Stimulated activated CD8-positive, alpha-beta memory T cell treated with anti-CD3 and anti-CD28 coated beads, Interleukin-7, amount 100 ng/mL, for 4 hours (primary cell): ENCODE data around the gene NADK.

Experiments used
- DNase-seq, 2 donors: peaks; one replicate each; pipeline ENCODE4 v3.0.0-alpha.2; 2020; ENCODE audit warnings: low read depth in 2 of 2

The NADK gene

DNA sequence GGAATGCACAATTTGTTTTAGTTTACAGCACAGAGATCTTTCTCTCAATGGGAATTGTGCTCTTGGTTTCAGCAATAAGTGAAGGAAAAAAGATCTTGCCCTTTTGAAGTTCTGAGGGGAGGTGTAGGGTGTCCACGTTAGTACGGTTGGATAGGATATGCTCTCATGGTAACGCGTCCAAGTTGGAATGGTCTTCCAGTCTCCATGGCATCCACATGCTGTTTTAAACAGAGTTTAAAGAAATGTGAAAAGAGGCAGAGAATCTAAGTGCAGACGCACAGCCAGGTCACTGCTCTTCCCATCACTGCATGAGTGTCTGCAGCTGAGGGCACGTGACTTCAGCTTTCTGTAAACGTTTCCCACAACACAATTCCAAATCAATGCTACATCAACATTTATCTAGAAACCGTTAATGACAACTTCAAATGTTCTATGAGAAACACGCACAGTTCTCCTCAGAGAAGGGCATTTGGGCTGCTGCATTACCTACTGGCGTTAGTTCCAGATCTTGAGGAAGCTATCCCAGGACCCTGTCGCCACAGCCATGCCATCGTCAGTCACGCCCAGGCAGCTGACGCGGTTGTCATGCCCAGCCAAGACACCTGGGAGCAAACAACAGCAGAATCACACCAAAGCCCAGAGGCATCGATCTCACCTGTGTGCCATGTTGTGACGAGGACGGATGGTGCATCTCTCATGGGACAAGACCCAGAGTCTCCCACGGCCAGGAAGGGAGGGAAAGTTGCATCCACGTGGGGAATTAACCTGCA, 8.8 kb upstream of the NADK start:
- DNase-seq, result no peak

DNA sequence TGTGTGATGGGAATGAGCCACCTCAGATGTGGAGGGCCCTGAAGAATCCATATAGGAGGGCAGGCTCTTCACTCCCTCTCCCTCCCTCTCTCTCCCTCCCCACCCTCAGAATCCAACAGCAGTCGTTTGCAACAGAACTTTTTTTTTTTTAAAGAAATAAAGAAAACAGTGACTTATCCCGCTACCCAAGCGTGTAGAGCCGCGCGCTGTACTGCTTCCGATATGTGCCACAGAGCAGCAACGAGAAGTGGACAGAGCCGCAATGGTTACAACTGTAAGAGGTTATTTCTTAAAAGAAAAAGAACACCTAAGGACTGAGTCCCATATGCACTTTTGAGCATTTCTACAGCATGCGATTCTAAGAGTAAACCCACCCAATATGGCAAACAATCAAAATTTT, 7.4 kb upstream of the NADK start:
- no peak for DNase-seq

DNA sequence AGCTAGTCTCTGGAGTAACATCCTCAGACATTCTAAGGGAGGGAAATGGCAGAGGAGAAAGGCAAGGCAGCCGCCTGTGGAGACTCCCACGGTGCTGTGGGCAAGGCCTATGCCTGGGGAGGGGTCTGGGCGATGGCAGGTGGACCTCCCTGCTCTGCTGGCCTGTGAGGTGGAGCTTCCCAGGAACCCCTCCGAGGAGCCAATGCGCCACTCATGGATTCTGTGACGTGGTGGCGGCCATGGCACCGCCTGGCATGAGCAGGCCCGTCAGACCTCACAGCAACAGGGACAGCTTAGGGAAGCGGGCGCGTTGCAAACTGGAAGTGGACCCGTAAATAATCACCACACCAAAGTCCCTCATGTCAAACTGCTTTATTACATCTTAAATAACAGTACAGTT, 6.7 kb upstream of the NADK start:
- DNase-seq, result no peak

DNA sequence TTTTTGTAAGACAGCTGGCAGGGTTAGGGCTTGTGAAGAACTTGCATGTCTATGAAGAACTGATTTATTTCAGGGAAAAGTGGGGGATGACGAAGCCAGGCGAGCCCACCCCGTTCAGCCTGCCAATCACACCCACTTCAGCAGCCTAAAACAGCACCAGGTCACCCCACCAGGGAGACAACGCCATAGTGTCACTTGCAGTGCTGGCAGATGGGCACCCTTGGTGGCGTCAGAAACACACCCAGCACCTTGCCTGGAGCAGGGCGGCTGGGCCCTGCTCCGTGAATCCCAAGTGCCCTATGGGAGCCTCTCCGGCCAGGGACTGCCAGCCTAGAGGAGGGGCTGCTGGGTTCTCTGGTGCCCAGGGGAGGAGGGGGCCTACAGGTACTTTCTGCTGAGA, 5.0 kb upstream of the NADK start:
- no peak for DNase-seq

DNA sequence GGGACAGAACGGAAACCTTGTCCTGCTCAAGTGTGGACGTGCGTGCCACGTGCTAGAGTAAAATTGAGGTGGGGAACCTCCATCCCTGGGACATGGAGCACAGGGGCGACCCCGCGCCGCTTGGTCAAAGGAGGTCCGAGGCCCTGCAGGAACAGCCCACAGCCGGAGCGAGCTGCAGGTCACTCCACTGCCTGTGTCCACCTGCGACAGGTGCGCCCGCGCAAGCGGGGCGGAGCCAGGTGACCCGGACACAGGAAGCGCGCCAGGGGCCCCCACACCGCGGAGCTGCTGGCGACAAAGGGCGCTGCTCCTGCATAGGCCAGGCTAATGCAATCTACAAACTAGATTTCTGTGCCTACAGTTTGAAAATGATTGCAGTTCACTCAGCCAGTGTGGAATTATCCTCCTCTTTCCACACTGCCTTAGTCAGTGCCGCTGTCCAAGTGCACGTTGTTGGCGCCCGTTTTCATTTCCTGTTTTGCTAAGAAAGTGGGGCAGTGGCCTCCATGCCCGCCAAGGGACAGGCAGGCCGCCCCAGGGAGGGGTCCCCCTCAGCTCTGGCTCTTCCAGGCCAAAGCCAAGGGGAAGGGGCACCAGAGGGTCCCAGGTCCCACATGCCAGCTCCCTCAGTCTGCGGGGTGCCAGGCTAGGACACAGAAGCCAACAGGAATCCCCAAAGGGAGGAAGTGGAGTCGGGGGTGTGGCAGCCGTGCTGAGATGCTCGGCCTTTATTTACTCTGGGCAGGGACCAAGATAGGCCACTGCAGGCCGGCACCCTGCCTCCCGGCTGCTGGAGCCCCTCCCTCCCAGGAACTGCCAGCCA, 4.3 kb upstream of the NADK start:
- DNase-seq, result no peak

DNA sequence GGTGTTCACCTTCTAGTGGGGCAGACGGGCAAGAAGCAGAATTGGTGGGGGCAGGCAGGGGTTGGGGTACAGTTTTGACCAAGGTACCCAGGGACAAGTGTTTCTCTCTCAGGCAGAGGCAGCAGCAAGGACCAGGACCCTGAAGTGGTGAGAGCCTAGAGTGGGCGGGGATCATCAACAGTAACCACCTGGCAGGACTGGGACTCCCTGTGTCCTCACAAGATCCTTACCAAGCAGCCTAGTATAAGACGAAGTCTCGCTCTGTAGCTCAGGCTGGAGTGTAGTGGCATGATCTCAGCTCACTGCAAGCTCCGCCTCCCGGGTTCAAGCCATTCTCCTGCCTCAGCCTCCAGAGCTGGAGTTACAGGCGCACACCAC, 3.2 kb upstream of the NADK start:
- no peak for DNase-seq

DNA sequence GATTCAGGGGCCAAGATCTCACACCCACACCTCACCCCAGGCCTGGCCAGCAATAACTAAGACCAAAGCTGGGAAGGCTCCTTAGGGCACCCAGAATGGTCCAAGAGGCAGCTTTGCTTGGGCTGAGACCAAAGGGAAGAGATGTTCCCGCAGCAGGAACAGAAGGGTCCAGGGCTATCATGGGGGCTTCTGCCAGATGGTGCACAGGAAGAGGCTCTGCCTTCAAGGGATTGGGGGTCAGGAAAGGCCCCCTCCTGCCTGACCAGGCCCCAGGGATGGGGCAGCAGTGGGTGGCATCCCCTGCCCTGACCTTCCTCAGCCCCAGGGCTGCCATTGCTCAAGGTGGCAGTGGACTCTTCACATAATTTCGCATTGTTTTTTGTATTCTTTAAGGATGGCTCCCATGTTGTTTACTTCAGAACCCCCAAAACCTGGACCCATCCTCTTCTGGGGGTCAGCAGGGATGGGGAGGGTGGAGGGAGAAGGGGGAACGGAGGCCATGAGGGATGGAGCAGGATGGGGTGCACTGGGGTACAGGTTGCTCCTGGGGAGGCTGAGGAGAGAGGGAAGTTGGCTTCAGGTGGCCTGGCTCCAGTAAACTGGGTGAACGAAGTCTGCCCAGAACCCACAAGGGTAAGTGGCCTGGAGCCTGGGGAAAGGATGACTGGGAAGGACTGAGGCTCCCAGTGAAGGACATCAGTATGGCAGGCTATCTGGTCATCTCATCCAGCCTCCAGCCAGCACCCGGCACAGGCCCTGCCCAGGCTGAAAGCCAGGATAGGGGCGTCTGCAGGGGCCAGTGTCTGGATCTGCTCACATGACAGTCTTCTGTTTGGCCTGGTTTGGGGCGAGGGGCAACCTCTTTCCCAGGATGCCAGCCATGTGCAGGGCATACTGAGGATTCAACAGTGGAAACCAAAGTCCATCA, 2.6 kb upstream of the NADK start:
- no peak for DNase-seq

DNA sequence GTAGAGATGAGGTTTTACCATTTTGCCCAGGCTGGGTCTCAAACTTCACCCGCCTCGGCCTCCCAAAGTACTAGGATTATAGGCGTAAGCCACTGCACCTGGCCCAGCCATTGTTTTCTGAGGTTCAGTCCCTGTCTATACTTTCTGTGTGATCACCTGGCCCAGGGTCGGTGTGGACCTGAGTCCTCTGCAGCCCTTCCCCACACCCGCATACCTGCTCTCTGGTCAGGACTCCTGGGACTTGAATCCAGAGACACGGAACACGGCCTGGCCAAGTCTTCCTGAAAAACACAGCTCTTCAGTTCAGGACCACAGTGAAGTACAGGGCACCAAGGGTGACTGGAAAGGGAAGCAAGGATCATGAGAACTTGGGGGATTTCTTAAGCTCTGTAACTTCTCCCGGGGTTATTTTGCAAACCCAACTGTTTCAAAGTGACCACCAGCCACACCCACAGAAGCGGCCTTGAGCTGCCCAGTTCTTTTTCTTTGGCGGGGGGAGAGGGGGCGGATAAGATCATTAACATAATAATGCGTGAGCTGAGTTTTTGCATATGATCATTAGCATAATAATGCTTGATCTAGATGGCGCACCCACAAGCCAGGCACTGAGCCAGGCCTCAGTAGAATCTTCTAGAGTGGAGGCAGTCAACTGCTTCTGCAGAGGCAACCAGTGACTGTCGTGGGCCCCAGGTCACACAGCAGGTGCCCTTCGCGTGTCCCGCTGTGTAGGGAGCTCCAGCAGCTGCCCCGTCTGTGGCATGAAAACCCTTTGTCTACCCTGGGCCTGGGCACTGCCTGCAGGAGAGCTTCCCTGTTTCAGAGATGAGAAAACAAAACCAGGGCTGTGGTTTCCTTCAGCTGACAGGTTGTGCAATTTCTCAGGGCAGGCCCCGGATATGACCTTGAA, 1.7 kb upstream of the NADK start:
- peak; percentile 48 for DNase-seq

DNA sequence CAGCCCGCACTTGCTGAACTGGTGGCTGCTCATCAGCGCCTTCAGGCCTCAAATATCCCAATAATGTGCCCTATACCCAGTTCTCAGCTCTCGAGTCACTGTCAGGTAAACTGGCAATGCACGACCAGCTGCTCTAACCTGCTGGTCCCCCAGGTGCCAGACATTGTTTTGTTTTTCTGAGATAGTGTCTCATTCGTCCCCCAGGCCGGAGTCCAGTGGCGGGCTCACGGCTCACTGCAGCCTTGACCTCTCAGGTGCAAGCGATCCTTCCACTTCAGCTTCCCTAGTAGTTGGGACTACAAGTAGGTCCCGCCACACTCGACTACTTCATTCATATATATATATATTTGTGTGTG, 1.0 kb upstream of the NADK start:
- no peak for DNase-seq

DNA sequence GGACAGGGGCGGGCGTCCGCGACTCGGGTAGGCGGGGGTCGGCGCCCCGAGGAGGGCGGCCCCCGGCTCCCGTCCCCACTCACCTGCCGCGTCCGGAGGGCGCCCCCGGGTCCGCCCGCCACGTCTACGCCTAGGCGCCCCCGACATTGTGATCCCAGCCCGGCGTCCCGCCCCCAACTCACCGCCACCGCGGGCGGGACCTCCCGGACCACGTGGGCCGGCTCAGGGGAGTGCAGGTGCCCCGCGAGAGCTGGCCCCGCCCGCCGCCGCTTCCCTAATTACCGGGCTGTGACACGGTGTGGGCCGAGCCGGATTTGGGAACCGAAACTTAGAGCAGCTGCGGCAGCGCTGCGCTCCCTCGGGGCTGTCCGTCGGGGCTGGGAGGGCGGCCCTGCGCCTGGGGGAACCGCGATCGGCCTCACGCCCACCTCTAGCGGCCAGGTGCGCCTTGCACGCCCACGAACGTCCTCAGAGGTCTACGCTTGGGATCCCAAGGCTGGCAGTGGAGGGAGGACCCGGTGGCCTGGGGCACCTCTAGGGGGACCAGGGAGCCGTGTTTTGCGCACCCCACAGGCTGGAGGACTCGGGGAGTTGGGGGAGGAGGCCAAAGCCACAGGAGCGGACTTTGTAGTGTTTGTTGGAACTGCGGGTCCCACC, 521 bp upstream of the NADK start:
- peak; percentile 70 to 78 for DNase-seq

DNA sequence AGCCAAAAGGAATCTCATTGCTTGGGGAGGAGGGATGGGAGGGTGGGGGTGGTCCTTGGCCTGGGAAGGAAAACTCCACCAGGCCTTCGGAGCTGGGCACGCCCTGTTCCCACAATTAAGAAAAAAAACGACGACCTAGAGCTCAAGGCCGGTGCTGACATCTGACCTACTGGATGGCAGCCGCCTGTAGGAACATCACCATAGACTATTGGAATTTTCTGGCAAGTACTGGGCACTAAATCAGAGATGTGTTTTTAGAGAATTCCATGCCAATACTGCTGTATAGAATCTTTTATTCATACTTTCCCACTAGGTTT, 729 bp downstream of the NADK start:
- DNase-seq, result no peak

DNA sequence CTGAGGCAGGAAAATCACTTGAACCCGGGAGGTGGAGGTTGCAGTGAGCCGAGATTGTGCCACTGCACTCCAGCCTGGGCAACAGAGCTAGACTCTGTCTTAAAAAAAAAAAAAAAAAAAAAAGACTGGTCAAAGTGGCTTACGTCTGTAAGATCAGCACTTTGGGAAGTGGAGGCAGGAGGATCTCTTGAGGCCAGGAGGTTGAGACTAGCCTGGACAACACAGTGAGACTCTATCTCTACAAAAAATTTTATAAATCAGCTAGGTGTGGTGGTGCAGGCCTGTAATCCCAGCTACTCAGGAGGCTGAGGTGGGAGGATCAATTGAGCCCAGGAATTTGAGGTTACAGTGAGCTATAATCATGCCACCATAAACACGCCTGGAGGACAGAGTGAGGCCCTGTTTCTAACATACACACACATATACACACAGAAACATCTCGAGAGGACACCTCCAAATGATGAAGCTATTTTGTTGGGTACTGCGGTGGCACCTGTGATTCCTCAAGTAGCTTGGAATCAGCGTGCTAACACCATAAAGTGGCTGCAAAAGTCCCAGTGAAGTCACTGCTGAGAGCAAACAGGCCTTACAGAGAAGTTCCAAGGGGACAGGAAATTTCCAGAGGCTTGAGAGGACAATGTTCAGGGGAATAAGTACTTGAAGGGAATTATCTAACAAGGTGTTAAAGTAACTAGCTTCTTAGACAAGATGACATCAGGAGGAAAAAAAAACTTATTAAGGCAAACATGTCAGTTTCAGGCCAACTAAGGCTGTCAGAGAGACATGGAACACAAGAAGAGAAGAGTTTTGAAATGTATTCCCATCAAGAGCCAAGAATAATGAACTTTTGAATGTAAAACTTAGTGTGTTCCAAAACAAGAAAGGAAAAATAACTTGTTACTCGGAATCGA, 1.3 kb downstream of the NADK start:
- DNase-seq, result no peak

DNA sequence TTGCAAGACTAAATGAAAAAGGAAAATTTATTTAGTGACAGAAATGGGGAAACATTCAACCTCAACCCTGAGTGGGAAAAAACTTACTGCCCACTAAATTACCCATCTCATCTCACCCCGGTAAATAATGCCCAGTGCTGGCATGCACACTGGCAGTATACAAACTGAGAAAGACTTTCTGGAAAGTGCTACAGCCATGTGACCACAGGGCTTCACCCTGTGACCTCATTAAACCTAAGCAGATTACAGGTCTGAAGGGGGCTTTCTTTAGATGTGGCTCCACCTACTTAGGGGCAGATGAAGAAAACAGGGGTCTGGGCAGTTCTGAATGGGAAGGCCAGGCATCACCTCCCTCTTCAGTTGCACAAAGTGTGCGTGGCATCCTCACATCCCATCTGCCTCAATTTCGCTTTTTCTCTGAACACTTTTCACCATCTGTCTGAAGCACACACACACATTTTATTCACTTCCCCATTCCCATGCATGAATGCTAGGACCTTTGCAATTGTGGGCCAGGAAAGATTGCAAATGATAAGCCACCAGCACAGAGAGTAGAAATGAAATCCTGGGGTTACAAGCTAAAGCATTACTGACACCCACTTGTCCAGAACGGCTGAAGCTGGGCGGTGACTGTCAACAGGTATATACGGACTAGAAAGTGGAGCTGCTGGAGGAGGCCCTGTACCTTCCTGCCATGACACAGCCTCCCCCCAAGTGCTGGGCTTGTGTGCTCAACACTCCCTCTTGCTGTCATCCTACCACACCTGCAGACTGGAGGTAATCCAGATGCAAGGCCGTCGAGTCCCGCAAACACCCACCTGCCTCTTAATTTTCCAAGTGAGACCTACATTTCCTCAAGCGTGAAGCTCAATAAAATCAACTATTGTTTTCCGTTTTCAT, 2.7 kb downstream of the NADK start:
- DNase-seq, result no peak

DNA sequence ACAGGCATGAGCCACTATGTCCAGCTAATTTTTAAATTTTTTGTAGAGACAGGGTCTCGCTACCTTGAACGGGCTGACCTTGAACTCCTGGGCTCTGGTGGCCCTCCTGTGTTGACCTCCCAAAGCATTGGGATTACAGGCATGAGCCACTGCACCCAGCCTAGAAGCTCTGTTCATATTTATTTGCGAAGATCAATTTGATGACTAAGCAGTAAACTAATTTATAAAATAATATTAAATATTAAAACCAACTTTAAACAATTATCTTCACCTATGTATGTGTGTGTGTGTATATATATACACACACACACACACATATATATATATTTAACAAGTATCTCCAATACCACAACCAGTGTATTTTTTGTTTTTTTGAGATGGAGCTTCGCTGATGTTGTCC, 4.4 kb downstream of the NADK start:
- no peak for DNase-seq

DNA sequence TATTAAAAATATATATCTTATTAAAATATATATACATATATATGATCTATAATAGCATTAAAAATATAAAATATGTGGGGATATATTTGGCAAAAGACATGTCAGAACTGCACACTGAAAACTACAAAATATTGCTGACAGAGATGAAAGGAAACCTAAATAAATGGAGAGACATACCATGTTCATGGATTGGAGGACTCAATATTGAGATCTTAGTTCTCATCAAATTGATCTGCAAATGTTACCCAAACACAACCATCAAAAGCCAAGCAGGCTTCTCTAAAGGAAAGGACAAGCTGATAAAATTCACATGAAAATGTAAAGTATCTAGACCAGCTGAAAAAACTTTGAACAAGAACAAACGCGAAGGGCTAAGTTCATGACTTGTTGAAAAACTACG, 7.2 kb downstream of the NADK start:
- no peak for DNase-seq

DNA sequence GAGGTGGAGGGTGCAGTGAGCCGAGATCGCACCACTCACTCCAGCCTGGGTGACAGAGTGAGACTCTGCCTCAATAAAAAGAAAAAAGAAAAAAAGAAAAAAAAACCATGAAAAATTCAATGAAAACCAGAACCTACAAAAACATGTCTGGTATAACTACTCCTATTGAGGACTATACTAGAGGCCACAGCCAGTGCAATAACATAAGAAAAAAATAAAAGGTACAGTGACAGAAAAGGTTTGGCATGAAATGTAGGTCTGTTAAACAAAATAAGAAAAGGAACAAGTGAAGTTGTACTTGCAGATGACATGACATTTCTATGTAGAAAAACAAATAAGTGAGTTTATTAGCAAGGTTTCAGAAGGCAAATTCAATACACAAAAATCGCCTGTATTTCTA, 8.2 kb downstream of the NADK start:
- DNase-seq, result no peak

DNA sequence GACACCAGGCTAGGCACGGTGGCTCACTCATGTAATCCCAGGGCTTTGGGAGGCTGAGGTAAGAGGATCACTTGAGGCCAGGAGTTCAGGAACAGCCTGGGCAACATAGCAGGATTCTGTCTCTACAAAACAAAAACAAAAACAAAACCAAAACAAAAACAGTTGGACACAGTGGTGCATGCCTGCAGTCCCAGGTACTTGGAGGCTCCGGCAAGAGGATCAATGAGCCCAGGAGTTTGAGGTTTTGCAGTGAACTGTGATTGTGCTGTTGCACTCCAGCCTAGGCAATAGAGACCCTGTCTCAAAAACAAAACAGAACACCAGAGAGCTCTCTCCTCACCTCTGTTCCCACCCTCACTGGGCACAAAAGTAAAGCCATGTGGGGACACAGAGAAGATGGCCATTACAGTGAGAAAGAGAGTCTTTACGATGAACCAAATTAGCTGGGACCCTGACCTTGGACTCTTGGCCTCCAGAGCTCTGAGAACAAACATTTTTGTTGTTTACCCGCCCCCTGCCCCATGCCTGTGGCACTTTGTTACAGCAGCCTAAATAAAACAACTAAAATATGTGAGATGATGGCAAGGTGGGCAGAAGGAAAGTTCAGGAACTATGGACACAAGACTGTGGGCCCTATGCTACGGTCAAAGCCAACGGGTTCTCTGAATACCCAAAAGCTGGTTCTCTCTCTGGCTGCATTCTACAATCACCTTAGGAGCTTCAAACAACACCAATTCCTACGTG, 9.8 kb downstream of the NADK start:
- DNase-seq, result no peak

DNA sequence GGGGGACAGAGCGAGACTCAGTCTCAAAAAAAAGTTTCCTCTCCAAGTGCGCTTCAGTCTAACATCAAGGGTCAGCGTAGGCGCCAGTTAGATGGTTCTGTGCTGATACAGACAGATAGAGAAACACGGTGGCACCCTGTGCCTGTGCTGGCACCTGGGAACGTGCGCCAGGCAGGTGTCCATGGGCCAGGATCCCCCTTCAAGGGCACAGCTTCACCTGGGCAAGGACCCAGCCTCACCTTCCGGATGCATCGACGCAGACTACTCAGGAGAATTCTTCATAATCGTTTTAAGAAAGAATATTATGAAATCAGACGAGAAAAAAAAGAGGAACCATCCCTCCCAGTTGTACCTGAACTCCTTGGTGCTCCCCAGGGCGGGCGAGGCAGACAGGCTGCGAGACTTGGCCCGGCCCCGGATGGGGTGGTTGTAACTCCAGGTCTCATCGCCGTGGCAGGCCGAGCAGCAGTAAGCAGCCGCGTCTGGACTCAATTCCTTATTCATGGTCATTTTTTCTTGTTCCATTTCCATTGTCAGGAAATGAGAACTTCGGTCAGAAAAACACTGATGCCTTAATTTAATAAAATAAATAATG, 13.3 kb downstream of the NADK start:
- DNase-seq, result no peak
